Breast epithelium (tissue), 4 donors: ENCODE measurements around the gene RASA4B. TPM values are rescaled to one million over a fixed set of nuclear protein-coding genes. Genes with fewer than 3 reads are reported as not detected.

ENCODE experiments used
- DNase-seq, 2 donors: peaks; one replicate each; pipeline ENCODE4 v3.0.0-alpha.2; 2019; ENCODE audit warnings: low spot score in 2 of 2
- H3K27ac ChIP-seq, 2 donors: fragments of 200-600 bp; sonication (generic) in 1 of 2; one replicate each; pipeline ENCODE4 v1.5.1; 2016 to 2019; ENCODE audit warnings: mild to moderate bottlenecking in 1 of 2
- H3K27me3 ChIP-seq, 2 donors: fragments of 200-600 bp; sonication (generic) in 1 of 2; one replicate each; pipeline versions ENCODE4 v1.5.1 to v1.6.0; 2017 to 2019; ENCODE audit warnings: control low read depth in 1 of 2, mild to moderate bottlenecking in 1 of 2
- H3K36me3 ChIP-seq: fragments of 200-600 bp; one replicate; pipeline ENCODE4 v1.5.1; 2019
- H3K4me1 ChIP-seq, 2 donors: fragments of 200-600 bp; sonication (generic); one replicate each; pipeline ENCODE4 v1.5.1; 2016 to 2019; ENCODE audit warnings: control low read depth in 1 of 2
- H3K4me3 ChIP-seq, 3 donors: fragments of 200-600 bp; sonication (generic); 1 replicate in 2 of 3; 2 replicates in 1 of 3; pipeline ENCODE4 v1.5.1; 2016 to 2019; ENCODE audit warnings: mild to moderate bottlenecking in 3 of 3, moderate library complexity in 2 of 3
- H3K9me3 ChIP-seq, 2 donors: fragments of 200-600 bp; sonication (generic) in 1 of 2; one replicate each; pipeline ENCODE4 v1.5.1; 2016 to 2019; ENCODE audit warnings: control low read depth in 1 of 2
- POLR2A ChIP-seq: fragments of 450-650 bp; IDR thresholded peaks from one replicate; pipeline ENCODE4 v1.6.1; 2016; ENCODE audit warnings: antibody characterized with exemption, mild to moderate bottlenecking, moderate library complexity
- POLR2AphosphoS5 ChIP-seq, 3 donors: sonication (generic); formaldehyde crosslinking; IDR thresholded peaks; one replicate each; pipeline ENCODE4 v1.6.1; 2017; ENCODE audit warnings: antibody characterized with exemption in 3 of 3
- intact Hi-C: fragments of 100-400 bp; cut with DNase I; formaldehyde crosslinking; loops from one replicate; pipeline ENCODE4 v1.15.1; 2023; ENCODE audit warnings: low total_unique reads
- total RNA-seq, 3 donors: library from RNA; depleted of rRNA; stranded (reverse); fragments of >200 nt; gene quantifications; one replicate each; pipeline ENCODE4 v1.1.0, GENCODE V29; 2016
- TF ChIP-seq, protein P1 (sequence below), 3 donors: fragments of 450-650 bp; IDR thresholded peaks; one replicate each; pipeline ENCODE4 v1.5.1; 2016 to 2017; ENCODE audit warnings: antibody characterized with exemption in 3 of 3, mild to moderate bottlenecking in 3 of 3, moderate library complexity in 3 of 3

The RASA4B gene
- total RNA-seq, 3 donors from 2014 or later: 3.7 to 11.1 (median 7.2) TPM

GRCh38 chr7:102468478-102469350, 48.9 kb downstream of the RASA4B start:
- Histone ChIP-seq H3K4me3 (no peak overlapping the region), H3K27ac (no peak overlapping the region), H3K36me3 (no peaks in the 10 kb centered on the region), H3K9me3 (no peaks in the 10 kb centered on the region), H3K27me3 (no peaks in the 10 kb centered on the region), H3K4me1 (peaks cover 0 to 5% of the 10 kb centered on the region in 2 donors)
- intact Hi-C loops: no loop called here
- DNase-seq: no peak
- TF ChIP-seq, protein P1, sequence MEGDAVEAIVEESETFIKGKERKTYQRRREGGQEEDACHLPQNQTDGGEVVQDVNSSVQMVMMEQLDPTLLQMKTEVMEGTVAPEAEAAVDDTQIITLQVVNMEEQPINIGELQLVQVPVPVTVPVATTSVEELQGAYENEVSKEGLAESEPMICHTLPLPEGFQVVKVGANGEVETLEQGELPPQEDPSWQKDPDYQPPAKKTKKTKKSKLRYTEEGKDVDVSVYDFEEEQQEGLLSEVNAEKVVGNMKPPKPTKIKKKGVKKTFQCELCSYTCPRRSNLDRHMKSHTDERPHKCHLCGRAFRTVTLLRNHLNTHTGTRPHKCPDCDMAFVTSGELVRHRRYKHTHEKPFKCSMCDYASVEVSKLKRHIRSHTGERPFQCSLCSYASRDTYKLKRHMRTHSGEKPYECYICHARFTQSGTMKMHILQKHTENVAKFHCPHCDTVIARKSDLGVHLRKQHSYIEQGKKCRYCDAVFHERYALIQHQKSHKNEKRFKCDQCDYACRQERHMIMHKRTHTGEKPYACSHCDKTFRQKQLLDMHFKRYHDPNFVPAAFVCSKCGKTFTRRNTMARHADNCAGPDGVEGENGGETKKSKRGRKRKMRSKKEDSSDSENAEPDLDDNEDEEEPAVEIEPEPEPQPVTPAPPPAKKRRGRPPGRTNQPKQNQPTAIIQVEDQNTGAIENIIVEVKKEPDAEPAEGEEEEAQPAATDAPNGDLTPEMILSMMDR (IDR thresholded peaks at IDR 0.05): no peak

DNA sequence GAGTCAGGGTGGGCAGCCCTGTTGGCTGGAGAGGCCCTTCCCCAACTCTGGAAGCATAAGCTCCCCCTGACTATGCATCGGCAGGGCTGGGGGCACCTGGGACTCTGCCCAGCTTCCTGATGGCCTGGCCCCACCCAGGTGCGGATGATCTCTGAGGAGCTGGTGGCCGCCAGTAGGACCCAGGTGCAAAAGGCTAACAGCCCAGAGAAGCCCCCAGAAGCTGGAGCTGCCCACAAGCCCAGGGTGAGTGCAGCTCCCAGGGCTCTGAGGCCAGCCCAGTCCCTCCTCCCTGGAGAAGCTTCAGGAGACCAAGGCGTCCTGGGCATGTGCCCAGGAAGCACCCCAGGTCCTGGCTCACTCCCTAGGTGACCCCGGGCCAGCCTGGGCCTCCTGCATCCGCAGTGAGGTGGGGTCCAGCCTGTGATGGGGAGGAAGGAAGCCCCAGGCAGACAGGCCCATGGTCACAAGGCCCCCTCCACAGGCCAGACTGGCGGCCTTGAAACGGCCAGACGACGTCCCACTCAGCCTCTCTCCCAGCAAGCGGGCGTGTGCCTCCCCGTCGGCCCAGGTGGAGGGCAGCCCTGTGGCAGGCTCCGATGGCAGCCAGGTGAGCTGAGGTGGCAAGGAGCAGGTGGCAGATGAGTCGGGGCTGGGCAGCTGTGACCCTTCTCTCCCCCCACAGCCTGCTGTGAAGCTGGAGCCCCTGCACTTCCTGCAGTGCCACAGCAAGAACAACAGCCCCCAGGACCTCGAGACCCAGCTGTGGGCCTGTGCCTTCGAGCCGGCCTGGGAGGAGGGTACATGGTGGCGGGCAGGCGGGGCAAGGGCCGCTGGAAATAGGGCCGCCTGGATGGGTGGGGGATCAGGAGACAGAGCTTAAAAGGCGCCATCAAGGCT, 49.7 kb downstream of the RASA4B start:
- TF ChIP-seq POLR2AphosphoS5 (IDR thresholded peaks at IDR 0.05) (no peak), POLR2A (no peak)
- TF ChIP-seq, protein P1 (IDR thresholded peaks at IDR 0.05): no peak
- H3K27ac ChIP-seq: no peak overlapping the region
- no peaks in the 10 kb centered on the region for H3K27me3 ChIP-seq
- no peaks in the 10 kb centered on the region for H3K36me3 ChIP-seq
- intact Hi-C loops: no loop called here
- peaks cover 0 to 10% of the 10 kb centered on the region in 2 donors for H3K4me1 ChIP-seq
- DNase-seq: no peak
- H3K4me3 ChIP-seq: no peak overlapping the region
- no peaks in the 10 kb centered on the region for H3K9me3 ChIP-seq

DNA sequence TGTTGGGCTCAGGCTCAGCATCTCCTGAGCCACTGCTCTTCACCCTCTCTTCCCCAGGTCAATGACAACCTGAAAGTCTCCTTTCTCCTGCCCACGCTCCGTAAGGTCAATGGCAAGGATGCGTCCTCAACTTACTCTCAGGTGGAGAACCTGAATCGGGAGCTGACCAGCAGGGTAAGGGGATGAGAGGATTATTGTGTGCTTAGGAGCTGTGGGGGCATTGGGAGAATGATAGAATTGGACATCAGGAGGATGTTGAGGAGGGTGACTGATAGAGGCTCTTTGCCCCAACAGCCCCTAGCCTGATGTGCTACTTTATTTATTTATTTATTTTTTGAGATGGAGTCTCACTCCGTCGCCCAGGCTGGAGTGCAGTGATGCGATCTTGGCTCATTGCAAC, 51.5 kb downstream of the RASA4B start:
- Histone ChIP-seq H3K9me3 (no peaks in the 10 kb centered on the region), H3K4me3 (peak overlapping the region in 2 of 3 donors; percentile 98 to 100)
- DNase-seq: no peak

DNA sequence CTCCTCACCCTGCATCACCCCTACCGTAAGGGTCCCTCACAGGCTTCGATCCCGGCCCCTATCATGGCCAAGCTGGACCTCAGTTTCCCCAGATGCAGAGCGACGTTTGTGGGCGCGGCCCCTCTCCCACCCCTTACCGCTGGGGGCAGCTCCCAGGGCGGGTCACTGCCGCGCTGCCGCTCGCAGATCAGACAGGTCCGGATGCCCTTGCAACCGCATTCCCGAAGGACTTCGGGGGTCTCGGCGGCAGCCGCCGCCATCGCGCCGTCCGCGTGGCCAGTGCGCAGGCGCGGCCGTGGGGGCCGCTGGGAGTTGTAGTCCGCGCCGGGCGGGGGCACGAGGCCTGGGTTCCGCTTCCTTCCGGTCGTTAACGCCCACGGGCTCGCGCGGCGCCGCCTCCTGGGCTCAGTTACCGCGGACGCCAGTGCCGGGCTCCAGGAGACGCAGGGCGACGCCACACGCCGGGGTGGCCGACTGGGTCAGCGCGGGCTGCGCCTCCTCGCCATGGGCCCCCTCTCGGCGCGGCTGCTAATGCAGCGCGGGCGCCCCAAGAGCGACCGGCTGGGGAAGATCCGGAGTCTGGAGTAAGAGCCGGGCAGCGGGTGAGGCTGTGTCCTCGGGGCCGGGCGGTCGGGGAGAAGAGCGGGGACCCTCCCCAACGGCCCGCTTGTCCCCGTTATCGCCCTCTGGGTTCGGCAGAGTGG, 52.8 kb downstream of the RASA4B start, which contains the start of the genes ALKBH4 and LRWD1:
Gene ALKBH4, minus strand, starts transcription at position 287 of the 704 bp plus-strand sequence. Its CDS starts 27 bp downstream, at position 260.
Gene LRWD1, plus strand, starts transcription at position 408 of the 704 bp plus-strand sequence. Its CDS starts 97 bp downstream, at position 505.
- Histone ChIP-seq H3K9me3 (no peaks in the 10 kb centered on the region), H3K36me3 (no peaks in the 10 kb centered on the region), H3K27me3 (no peaks in the 10 kb centered on the region), H3K4me1 (peaks cover 0 to 10% of the 10 kb centered on the region in 2 donors), H3K4me3 (peak within 1 kb of the TSS; percentile 94 to 100 (median 98)), H3K27ac (peak within 1 kb of the TSS; percentile 71 to 84)
- TF ChIP-seq POLR2AphosphoS5 (IDR thresholded peaks at IDR 0.05): peak in 2 of 3 donors; percentile 74 to 76
- TF ChIP-seq, protein P1 (IDR thresholded peaks at IDR 0.05): no peak
- peak; percentile 88 to 91 for DNase-seq
- intact Hi-C loops: no loop called here

More for the DNA sequence above, 51.5 kb downstream of the RASA4B start:
- H3K4me1 ChIP-seq: peaks cover 0 to 10% of the 10 kb centered on the region in 2 donors
- no peak for TF ChIP-seq POLR2A
- no peak for TF ChIP-seq POLR2AphosphoS5 (IDR thresholded peaks at IDR 0.05)
- TF ChIP-seq, protein P1 (IDR thresholded peaks at IDR 0.05): no peak
- H3K27me3 ChIP-seq: no peaks in the 10 kb centered on the region
- intact Hi-C loops: no loop called here
- H3K27ac ChIP-seq: no peak overlapping the region
- no peaks in the 10 kb centered on the region for H3K36me3 ChIP-seq
